Right cardiac atrium (tissue), 5 donors: ENCODE measurements around the gene MALAT1. TPM values are rescaled to one million over a fixed set of nuclear protein-coding genes. Genes with fewer than 3 reads are reported as not detected.
"Not testable (repeated sequence)": the region's sequence is repeated elsewhere in the genome, so short reads cannot be mapped to it uniquely, and the experiment has no call there.

Experiments used
- ATAC-seq, 2 donors: fragments of 200-7000 bp; cut with Tn5 transposase; one replicate each; pipeline versions ENCODE4 v1.8.0 to v1.9.1; 2020; ENCODE audit warnings: moderate library complexity in 2 of 2, mild to moderate bottlenecking in 1 of 2
- DNase-seq, 3 donors: peaks; one replicate each; pipeline ENCODE4 v3.0.0-alpha.2; 2020
- H3K27ac ChIP-seq: one replicate; pipeline ENCODE4 v1.5.1; 2013; ENCODE audit warnings: mild to moderate bottlenecking, low read length, control low read depth, moderate library complexity
- H3K27me3 ChIP-seq: one replicate; pipeline ENCODE4 v1.6.1; 2013; ENCODE audit not compliant: control insufficient read depth, insufficient read depth
- H3K4me1 ChIP-seq: one replicate; pipeline ENCODE4 v1.6.1; 2013; ENCODE audit warnings: low read length; ENCODE audit not compliant: control insufficient read depth, insufficient read depth
- H3K4me3 ChIP-seq: one replicate; pipeline ENCODE4 v1.5.1; 2013; ENCODE audit warnings: low read length, control low read depth
- H3K9me3 ChIP-seq: one replicate; pipeline ENCODE4 v1.6.1; 2013; ENCODE audit warnings: low read length; ENCODE audit not compliant: control insufficient read depth
- WGBS: extraction: QIAGEN DNeasy Blood & Tissue Kit; methylation state at CpG from one replicate; pipeline ENCODE4 v1.1.7; 2013; 5-methylcytosine and 5-hydroxymethylcytosine counted together
- intact Hi-C, 4 donors: fragments of 100-400 bp; cut with DNase I; formaldehyde crosslinking; loops; one replicate each; pipeline versions ENCODE4 v1.11.0 to v1.14.0; 2022 to 2023
- polyA plus RNA-seq: library from polyadenylated mRNA; stranded (reverse); fragments of 200-250 nt; gene quantifications from one replicate; pipeline ENCODE4 v1.2.3, GENCODE V29; 2013
- total RNA-seq, 4 donors: library from RNA; stranded (reverse); fragmentation: NEBNext Ultra II Directional; extraction: Animal tissue kit (Norgen Biotek cat#: 25700); gene quantifications; one replicate each; pipeline ENCODE4 v1.2.1, GENCODE V29; 2021
- donor health status: healthy with polysubstance abuse.
- donor health status: DM: no; HTN: yes; CAD: no.
- donor health status: DM: no; HTN: no; CAD: no.
- donor health status: DM: no; HTN: yes; CAD: no; lungs with severe emphysema.
- donor health status: DM: yes; HTN: yes; CAD: no.

The MALAT1 gene
- total and polyA plus RNA-seq, 5 donors = 1,948 to 5,353 (median 4,935) TPM

DNA sequence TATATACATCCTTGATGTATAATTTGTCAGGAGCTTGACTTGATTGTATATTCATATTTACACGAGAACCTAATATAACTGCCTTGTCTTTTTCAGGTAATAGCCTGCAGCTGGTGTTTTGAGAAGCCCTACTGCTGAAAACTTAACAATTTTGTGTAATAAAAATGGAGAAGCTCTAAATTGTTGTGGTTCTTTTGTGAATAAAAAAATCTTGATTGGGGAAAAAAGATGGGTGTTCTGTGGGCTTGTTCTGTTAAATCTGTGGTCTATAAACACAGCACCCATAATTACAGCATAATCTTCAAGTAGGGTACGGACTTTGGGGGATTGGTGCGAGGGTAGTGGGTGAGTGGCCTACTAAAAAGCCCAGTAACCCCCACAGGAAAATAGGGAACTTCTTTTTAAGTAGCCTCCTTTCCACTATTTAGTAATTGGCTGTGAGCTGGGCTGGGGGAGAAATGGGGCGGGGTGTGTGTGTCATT, 7.5 kb downstream of the MALAT1 start:
- peak in 2 of 3 donors; percentile 16 to 55 for DNase-seq
- intact Hi-C loops = loop anchor here in 2 of 4 donors (5.0 kb wide), 2 partner anchors 34 to 89 kb away; no protein-coding TSS in a partner anchor
- H3K4me3 ChIP-seq = peak overlapping the region; percentile 95
- no peak for ATAC-seq
- peak overlapping the region; percentile 21 for H3K27ac ChIP-seq
- H3K4me1 ChIP-seq = no peaks in the 10 kb centered on the region
- H3K27me3 ChIP-seq = no peaks in the 10 kb centered on the region
- H3K9me3 ChIP-seq = no peaks in the 10 kb centered on the region
- WGBS = 29% methylated on average over 4 of the region's 4 CpGs

DNA sequence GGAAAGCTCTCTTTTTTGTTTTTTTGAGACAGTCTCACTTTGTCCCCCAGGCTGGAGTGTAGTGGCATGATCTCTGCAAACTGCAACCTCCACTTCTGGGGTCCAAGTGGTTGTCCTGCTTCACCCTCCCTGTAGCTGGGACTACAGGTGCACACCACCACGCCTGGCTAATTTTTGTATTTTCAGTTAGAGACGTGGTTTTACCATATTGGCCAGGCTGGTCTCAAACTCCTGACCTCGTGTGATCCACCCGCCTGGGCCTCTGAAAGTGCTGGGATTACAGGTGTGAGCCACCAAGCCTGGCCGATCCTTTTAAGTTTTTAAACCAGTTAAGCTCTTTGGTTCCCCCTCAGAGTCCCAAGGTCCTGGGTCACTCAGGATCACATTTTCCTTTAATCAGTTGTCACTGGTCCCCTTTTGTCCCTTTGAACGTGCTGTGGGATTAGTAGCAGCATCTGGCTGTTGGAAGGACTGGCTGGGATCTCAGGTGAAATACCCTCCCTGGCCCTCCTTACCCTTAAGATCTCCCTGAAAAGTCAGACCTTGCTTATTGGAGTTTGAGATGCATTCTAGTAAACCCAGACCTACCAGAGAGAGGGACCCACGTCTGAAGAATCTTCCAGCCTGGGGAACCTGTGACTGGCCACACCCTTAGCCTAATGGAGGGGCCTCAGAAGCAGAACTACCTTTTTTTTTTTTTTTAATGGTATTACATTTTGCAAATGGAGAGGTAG, 8.1 kb downstream of the MALAT1 start:
- Histone ChIP-seq H3K27me3 (no peaks in the 10 kb centered on the region), H3K4me1 (no peaks in the 10 kb centered on the region), H3K27ac (peak overlapping the region; percentile 99), H3K9me3 (no peaks in the 10 kb centered on the region), H3K4me3 (no peak overlapping the region)
- 17% methylated on average over 7 of the region's 7 CpGs for WGBS
- intact Hi-C loops = loop anchor here in 2 of 4 donors (5.0 kb wide), 2 partner anchors 35 to 90 kb away; no protein-coding TSS in a partner anchor
- ATAC-seq = peak; percentile 28 to 44
- peak in 2 of 3 donors; percentile 25 to 55 for DNase-seq

DNA sequence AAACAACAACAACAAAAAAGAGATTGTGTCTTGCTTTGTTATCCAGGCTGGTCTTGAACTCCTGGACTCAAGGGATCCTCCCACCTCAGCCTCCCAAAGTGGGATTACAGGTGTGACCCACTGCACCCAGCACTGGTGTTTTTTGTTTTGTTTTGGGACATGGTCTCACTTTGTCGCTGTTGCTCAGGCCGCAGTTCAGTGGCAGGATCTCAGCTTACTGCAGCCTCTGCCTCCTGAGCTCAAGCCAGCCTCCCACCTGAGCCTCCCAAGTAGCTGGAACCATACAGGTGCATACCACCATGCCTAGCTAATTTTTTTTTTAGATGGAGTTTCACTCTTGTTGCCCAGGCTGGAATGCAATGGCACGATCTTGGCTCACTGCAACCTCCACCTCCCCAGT, 13.5 kb downstream of the MALAT1 start:
- DNase-seq = peak in 1 of 3 donors; percentile 9
- not testable (repeated sequence) for H3K9me3 ChIP-seq, H3K27ac ChIP-seq, ATAC-seq, H3K4me1 ChIP-seq, H3K4me3 ChIP-seq, H3K27me3 ChIP-seq
- WGBS = 93% methylated on average over 3 of the region's 3 CpGs
- intact Hi-C loops = loop anchor here in 3 of 4 donors (5.0 to 10.0 kb wide), 3 partner anchors 35 to 128 kb away; partner anchors contain the start of genes FRMD8 (in 1 of the 3) and SLC25A45 (in 1 of the 3)

DNA sequence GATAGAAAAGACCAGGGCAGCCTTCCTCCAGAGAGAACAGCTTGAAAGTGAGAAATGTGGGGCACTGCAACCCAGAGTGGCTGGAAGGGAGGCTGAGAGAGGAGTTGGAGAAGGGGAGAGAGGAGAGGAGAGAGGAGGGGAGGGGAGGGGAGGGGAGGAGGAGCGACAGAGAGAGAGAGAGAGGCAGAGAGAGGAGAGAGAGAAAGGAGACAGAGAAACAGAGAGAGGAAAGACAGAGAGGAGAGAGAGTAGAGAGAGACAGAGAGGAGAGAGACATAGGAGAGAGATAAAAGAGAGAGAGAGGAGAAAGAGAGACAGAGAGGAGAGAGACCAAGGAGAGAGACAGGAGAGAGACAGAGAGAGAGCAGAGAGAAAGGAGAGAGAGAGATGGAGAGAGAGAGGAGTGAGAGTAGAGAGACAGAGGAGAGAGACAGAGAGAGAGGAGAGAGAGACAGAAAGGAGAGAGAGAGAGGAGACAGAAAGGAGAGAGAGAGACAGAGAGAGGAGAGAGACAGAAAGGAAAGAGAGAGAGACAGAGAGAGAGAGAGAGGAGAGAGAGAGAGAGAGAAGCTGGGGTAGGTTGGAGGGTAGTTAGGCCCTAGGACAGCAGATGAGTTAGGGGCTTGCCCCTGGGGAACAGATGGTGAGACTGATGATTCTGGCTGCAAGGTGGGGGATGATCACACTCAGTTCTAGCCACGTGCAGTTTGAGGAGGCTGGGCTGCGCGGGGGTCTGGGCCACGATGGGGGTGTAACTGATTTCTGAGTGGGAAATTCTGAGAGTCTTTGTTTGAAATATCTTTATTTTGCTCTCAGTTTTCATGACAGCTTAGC, 17.5 kb downstream of the MALAT1 start:
- Histone ChIP-seq H3K4me3 (no peak overlapping the region), H3K9me3 (no peaks in the 10 kb centered on the region), H3K4me1 (no peaks in the 10 kb centered on the region), H3K27ac (no peak overlapping the region), H3K27me3 (no peaks in the 10 kb centered on the region)
- ATAC-seq (no peak), DNase-seq (no peak)
- intact Hi-C loops = loop anchor here in 3 of 4 donors (5.0 to 10.0 kb wide), 3 partner anchors 132 to 154 kb away; partner anchors contain the start of genes FRMD8 (in 1 of the 3) and SLC25A45 (in 1 of the 3)
- WGBS = 66% methylated on average over 5 of the region's 5 CpGs

DNA sequence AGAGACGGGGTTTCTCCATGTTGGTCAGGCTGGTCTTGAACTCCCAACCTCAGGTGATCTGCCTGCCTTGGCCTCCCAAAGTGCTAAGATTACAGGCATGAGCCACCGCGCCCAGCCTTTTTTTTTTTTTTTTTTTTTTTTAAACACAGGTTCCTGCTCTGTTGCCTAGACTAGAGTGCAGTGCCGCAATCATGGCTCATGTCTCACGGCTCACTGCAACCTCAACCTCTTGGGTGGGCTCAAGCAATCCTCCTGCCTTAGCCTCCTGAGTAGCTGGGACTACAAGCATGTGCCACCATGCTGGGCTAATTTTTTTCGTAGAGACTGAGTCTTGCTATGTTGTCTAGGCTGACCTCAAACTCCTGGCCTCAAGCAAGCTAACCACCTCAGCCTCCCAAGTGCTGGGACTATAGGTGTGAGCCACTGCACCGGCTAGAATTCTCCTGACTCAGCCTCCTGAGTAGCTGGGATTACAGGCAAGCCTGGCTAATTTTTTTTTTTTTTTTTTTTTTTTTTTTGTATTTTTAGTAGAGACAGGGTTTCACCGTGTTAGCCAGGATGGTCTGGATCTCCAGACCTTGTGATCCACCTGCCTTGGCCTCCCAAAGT, 20.2 kb downstream of the MALAT1 start:
- not testable (repeated sequence) for H3K9me3 ChIP-seq, H3K27ac ChIP-seq, DNase-seq, H3K4me3 ChIP-seq, ATAC-seq, H3K27me3 ChIP-seq, H3K4me1 ChIP-seq
- intact Hi-C loops = loop anchor here in 3 of 4 donors (5.0 to 10.0 kb wide), 3 partner anchors 134 to 157 kb away; partner anchors contain the start of genes FRMD8 (in 1 of the 3) and SLC25A45 (in 1 of the 3)
- WGBS = 86% methylated on average over 8 of the region's 8 CpGs

DNA sequence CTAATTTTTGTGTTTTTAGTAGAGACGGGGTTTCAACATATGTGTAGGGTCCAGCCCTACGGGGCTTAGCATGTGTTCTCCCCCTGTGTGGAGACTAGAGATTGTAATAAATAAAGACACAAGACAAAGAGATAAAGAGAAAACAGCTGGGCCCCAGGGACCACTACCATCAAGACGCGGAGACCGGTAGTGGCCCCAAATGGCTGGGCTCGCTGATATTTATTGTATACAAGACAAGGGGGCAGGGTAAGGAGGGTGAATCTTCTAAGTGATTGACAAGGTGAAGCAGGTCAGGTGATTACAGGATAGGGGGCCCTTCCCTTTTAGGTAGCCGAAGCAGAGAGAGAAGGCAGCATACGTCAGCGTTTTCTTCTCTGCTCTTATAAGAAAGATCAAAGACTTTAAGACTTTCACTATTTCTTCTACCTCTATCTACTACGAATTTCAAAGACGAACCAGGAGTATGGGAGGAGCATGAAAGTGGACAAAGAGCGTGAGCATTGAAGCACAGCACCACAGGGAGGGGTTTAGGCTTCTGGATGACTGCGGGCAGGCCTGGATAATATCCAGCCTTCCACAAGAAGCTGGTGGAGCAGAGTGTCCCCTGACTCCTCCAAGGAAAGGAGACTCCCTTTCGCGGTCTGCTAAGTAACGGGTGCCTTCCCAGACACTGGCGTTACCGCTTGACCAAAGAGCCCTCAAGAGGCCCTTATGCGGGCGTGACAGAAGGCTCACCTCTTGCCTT, 23.1 kb downstream of the MALAT1 start:
- 77% methylated on average over 20 of the region's 20 CpGs for WGBS
- intact Hi-C loops, H3K27ac ChIP-seq, DNase-seq, H3K4me1 ChIP-seq, ATAC-seq, H3K4me3 ChIP-seq, H3K9me3 ChIP-seq, H3K27me3 ChIP-seq: not testable (repeated sequence)

DNA sequence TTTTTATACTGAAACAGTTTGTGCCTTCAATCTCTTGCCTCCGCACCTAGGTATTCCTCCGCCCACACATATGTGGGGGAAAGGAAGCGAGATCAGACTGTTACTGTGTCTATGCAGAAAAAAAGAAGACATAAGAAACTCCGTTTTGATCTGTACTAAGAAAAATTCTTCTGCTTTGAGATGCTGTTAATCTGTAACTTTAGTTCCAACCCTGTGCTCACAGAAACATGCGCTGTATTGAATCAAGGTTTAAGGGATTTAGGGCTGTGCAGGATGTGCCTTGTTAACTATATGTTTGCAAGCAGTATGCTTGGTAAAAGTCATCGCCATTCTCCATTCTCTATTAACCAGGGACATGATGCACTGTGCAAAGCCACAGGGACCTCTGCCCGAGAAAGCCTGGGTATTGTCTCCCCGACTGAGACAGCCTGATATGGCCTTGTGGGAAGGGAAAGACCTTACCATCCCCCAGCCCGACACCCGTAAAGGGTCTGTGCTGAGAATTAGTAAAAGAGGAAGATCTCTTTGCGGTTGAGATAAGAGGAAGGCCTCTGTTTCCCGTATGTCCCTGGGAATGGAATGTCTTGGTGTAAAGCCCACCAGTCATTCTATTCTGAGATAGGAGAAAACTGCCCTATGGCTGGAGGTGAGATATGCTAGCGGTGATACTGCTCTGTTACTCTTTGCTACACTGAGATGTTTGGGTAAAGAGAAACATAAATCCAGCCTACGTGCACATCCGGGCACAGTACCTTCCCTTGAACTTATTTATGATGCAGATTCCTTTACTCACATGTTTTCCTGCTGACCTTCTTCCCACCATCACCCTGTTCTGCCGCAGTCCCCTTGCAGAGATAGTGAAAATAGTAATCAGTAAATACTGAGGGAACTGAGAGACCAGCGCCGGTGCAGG, 24.1 kb downstream of the MALAT1 start:
- ATAC-seq, H3K4me1 ChIP-seq, H3K4me3 ChIP-seq, H3K27me3 ChIP-seq, H3K27ac ChIP-seq, H3K9me3 ChIP-seq, intact Hi-C loops: not testable (repeated sequence)
- WGBS = 65% methylated on average over 18 of the region's 18 CpGs
- peak in 1 of 3 donors; percentile 5 for DNase-seq

DNA sequence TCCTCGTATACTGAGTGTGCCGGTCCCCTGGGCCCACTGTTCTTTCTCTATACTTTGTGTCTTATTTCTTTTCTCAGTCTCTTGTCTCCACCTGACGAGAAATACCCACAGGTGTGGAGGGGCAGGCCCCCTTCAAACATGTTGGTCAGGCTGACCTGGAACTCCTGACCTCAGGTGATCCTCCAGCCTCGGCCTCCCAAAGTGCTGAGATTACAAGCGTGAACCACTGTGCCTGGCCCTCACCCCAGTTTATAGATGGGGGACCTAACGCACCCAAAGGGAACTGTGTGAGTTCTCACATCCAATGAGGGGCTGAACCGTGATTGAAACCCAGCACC, 24.8 kb downstream of the MALAT1 start:
- ATAC-seq, H3K9me3 ChIP-seq, H3K4me3 ChIP-seq, H3K27me3 ChIP-seq, H3K27ac ChIP-seq, intact Hi-C loops, H3K4me1 ChIP-seq: not testable (repeated sequence)
- DNase-seq = peak in 2 of 3 donors; percentile 12 to 54
- 89% methylated on average over 7 of the region's 7 CpGs for WGBS

DNA sequence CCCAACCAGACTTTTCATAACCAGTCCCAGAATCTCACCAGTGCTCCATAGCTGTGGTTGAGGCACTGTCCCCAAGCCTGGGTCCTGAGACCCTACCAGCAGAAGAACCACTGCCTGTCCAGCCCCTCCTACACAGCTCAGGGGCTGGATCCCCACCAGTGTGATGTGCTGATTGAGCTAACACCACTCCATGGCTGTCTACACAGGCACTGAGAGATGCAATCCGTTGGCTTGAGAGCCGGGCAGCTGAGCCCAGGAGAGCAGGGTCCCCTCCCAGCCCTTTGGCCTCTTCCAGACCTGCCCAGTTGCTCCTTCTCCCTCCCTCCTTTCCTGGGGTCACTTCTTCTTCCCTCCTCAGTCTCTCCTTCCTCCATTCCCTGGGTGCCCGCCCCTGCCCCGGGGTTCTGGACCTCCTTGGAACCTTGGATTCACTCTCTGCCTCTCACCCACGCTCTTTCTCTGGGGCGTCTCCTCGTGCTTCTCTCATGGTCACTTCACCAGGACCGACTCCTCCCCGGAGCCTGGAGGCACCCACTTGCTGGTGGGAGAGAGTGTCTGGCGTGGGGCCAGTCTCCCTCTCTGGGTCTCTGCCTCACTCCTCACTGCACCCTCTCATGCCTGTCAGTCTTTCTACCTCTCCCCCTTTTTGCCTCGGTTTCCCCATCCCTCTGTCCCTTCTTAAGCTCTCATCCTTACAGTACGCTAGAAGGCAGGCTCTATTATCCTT, 25.3 kb downstream of the MALAT1 start:
- H3K4me3 ChIP-seq = peak overlapping the region; percentile 54
- no peaks in the 10 kb centered on the region for H3K27me3 ChIP-seq
- peak; percentile 74 to 86 (median 82) for DNase-seq
- intact Hi-C loops = no loop called here
- peak; percentile 31 to 49 for ATAC-seq
- peaks cover 9% of the 10 kb centered on the region for H3K4me1 ChIP-seq
- H3K27ac ChIP-seq = peak overlapping the region; percentile 89
- H3K9me3 ChIP-seq = no peaks in the 10 kb centered on the region
- 33% methylated on average over 12 of the region's 12 CpGs for WGBS
